HepG2 (cell line): Measurements from ENCODE around the gene SUCLG1. TPM values are rescaled to one million over a fixed set of nuclear protein-coding genes. Genes with fewer than 3 reads are reported as not detected.

Source experiments
- EEA1 ChIP-seq: sonication (generic); formaldehyde crosslinking; IDR thresholded peaks from 2 replicates; pipeline ENCODE4 v1.5.1; 2020; ENCODE audit warnings: mild to moderate bottlenecking, missing genetic modification reagents, borderline replicate concordance
- HNRNPLL ChIP-seq: fragments of 200-400 bp; formaldehyde crosslinking; IDR thresholded peaks from 2 replicates; pipeline ENCODE4 v1.6.1; 2017; ENCODE audit warnings: mild to moderate bottlenecking, low read depth, low read length; ENCODE audit not compliant: poor library complexity, severe bottlenecking
- JUN ChIP-seq: sonication (generic); formaldehyde crosslinking; IDR thresholded peaks from 2 replicates; pipeline ENCODE4 v1.4.0; 2020; ENCODE audit warnings: mild to moderate bottlenecking, missing genetic modification reagents
- KAT2B ChIP-seq: fragments of 150-350 bp; IDR thresholded peaks from 2 replicates; pipeline ENCODE4 v1.6.1; 2014; ENCODE audit warnings: low read depth, low read length, borderline replicate concordance
- KAT7 ChIP-seq: IDR thresholded peaks from 2 replicates; pipeline ENCODE4 v1.6.1; 2018; ENCODE audit warnings: borderline replicate concordance, missing compliant biosample characterization
- NCOA5 ChIP-seq: sonication (generic); formaldehyde crosslinking; IDR thresholded peaks from 2 replicates; pipeline ENCODE4 v1.4.0; 2020; ENCODE audit warnings: missing genetic modification reagents
- NFYC ChIP-seq: IDR thresholded peaks from 2 replicates; pipeline ENCODE4 v1.6.1; 2016; ENCODE audit warnings: missing genetic modification reagents, missing compliant biosample characterization
- PAXIP1 ChIP-seq: sonication (generic); formaldehyde crosslinking; conservative IDR thresholded peaks from 2 replicates; pipeline ENCODE4 v1.4.0; 2020; ENCODE audit warnings: mild to moderate bottlenecking, missing genetic modification reagents, moderate library complexity
- RAD21 ChIP-seq: fragments of 450-650 bp; formaldehyde crosslinking; IDR thresholded peaks from 2 replicates; pipeline ENCODE4 v1.5.0; 2020; ENCODE audit warnings: mild to moderate bottlenecking
- RERE ChIP-seq: IDR thresholded peaks from 2 replicates; pipeline ENCODE4 v1.6.1; 2016; ENCODE audit warnings: low read depth, missing genetic modification reagents, missing compliant biosample characterization
- TAF15 ChIP-seq: fragments of 200-400 bp; formaldehyde crosslinking; IDR thresholded peaks from one replicate; pipeline ENCODE4 v1.6.1; 2018; ENCODE audit warnings: mild to moderate bottlenecking, low read depth, low read length; ENCODE audit not compliant: poor library complexity, severe bottlenecking
- ZFP36 ChIP-seq: fragments of 150-350 bp; IDR thresholded peaks from 2 replicates; pipeline ENCODE4 v1.6.1; 2018; ENCODE audit warnings: borderline replicate concordance, low read length, low read depth; ENCODE audit not compliant: partially characterized antibody
- ZFP82 ChIP-seq: sonication (generic); formaldehyde crosslinking; IDR thresholded peaks from 2 replicates; pipeline ENCODE4 v1.5.1; 2020; ENCODE audit warnings: mild to moderate bottlenecking, missing genetic modification reagents, borderline replicate concordance
- ZNF577 ChIP-seq: sonication (generic); formaldehyde crosslinking; IDR thresholded peaks from 2 replicates; pipeline ENCODE4 v1.4.0; 2020; ENCODE audit warnings: mild to moderate bottlenecking, low read depth, missing genetic modification reagents, borderline replicate concordance
- ZNF7 ChIP-seq: IDR thresholded peaks from 2 replicates; pipeline ENCODE4 v1.6.1; 2016; ENCODE audit warnings: missing biosample characterization, missing genetic modification reagents
- ZNF773 ChIP-seq: sonication (generic); formaldehyde crosslinking; IDR thresholded peaks from 2 replicates; pipeline ENCODE4 v1.4.0; 2020; ENCODE audit warnings: missing genetic modification reagents, borderline replicate concordance
- ZNF800 ChIP-seq: sonication (generic); formaldehyde crosslinking; IDR thresholded peaks from 2 replicates; pipeline ENCODE4 v1.4.0; 2020; ENCODE audit warnings: missing genetic modification reagents
- polyA plus RNA-seq, 8 experiments: library from polyadenylated mRNA; depleted of rRNA in 3 of 8; stranded (reverse) in 7 of 8; unstranded in 1 of 8; fragments of >200 nt; fragmentation: Illumina TruSeq in 4 of 8; extraction: Trizol in 4 of 8; gene quantifications; 2 replicates each; pipeline versions ENCODE4 v1.2.1 to v1.2.3, GENCODE V29; 2011 to 2016; ENCODE audit warnings: low read depth in 4 of 8, missing spikeins in 1 of 8, mixed read lengths in 1 of 8; ENCODE audit not compliant: insufficient read depth in 1 of 8
- total RNA-seq, 5 experiments: library from RNA; depleted of rRNA; stranded (reverse); fragments of >200 nt; fragmentation: Illumina TruSeq; extraction: Trizol; gene quantifications; 2 replicates each; pipeline ENCODE4 v1.2.3, GENCODE V29; 2016; ENCODE audit warnings: low read depth in 1 of 5

SUCLG1 gene
- total and polyA plus RNA-seq, 2 of the 13 experiments (the other 11 are each of a cell fraction or from before 2014, with no cell fraction given) = 58.7 to 121 TPM

- TF ChIP-seq RERE (no peak), ZNF7 (CRISPR knock-in tag) (no peak), ZNF800 (CRISPR knock-in tag) (peak; percentile 53; the same call in 1 of the 2 replicates), JUN (CRISPR knock-in tag) (no peak), KAT2B (no peak), HNRNPLL (peak; percentile 87), RAD21 (CRISPR knock-in tag) (peak; percentile 43; the same call in 1 of the 2 replicates), ZNF577 (CRISPR knock-in tag) (no peak), NCOA5 (CRISPR knock-in tag) (no peak), ZFP36 (no peak), ZFP82 (CRISPR knock-in tag) (0 out of 2 replicates have a peak, but pooled peaks have one; percentile 21), ZNF773 (no peak), KAT7 (CRISPR knock-in tag) (0 out of 2 replicates have a peak, but pooled peaks have one; percentile 72), NFYC (no peak; the same call in 1 of the 2 replicates), TAF15 (no peak), PAXIP1 (CRISPR knock-in tag) (peak; percentile 37; the same call in 1 of the 2 replicates), EEA1 (0 out of 2 replicates have a peak, but pooled peaks have one; percentile 7)
Measured at GRCh38 chr2:84459018-84459943, at the start of gene SUCLG1 (continued).
